ENCODE data around the gene SSMEM1.

SSMEM1 gene

GRCh38 chr7:130210181-130210935 lies 2.7 kb downstream of the SSMEM1 start:
- no peak for TF ChIP-seq CTCF (conservative IDR thresholded peaks at IDR 0.05)
- no peak overlapping the region for H3K27ac ChIP-seq

GRCh38 chr7:130213828-130214227 lies 6.2 kb downstream of the SSMEM1 start:
- TF ChIP-seq CTCF (conservative IDR thresholded peaks at IDR 0.05), result no peak
- no peak overlapping the region for H3K27ac ChIP-seq

- no peak overlapping the region for H3K27ac ChIP-seq
- TF ChIP-seq CTCF (conservative IDR thresholded peaks at IDR 0.05), result no peak
Observed at GRCh38 chr7:130216025-130216424, 8.4 kb downstream of the SSMEM1 start.

- TF ChIP-seq CTCF (conservative IDR thresholded peaks at IDR 0.05), result no peak
- H3K27ac ChIP-seq, result no peak overlapping the region
Observed at GRCh38 chr7:130216750-130217149, 9.1 kb downstream of the SSMEM1 start.

DNA sequence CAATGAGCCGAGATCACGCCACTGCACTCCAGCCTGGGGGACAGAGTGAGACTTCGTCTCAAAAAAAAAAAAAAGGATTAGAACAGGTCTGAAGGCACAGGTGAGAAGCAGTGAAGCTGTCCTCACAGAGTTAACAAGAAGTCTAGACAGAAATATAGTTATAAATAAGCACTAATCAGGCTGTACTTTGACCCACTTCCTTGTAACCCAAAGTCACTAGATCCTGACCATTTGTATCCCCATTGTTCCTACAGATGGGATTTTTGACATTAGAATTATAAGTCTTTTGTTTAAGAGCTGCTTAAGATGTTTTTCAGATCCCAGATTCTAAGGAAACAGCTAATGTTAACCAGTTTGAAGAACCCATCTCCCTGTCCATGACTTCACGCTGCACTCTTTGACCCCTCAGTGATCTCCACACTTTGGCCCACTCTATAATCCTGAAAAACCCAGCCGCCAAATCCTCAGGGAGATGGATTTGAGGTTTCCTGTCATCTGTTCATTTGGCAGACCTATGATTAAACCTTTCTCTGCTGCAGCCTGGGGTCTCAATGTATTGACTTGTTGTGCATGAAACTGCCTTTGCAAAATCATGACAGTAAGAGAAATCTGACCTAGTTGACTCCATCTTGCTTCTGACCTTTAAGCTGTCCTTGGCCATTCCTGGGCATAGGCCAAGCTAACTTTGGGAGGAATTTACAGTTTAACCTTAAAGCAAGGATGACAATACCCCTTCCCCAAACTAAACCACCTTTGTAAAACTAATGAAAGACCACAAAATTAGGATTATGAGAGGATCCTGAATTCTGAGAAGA lies 11.4 kb downstream of the SSMEM1 start:
- H3K27ac ChIP-seq, result no peak overlapping the region
- TF ChIP-seq CTCF (conservative IDR thresholded peaks at IDR 0.05), result no peak

GRCh38 chr7:130219871-130220270 lies 12.2 kb downstream of the SSMEM1 start:
- no peak for TF ChIP-seq CTCF (conservative IDR thresholded peaks at IDR 0.05)
- no peak overlapping the region for H3K27ac ChIP-seq

GRCh38 chr7:130221746-130222145 lies 14.1 kb downstream of the SSMEM1 start:
- no peak overlapping the region for H3K27ac ChIP-seq
- no peak for TF ChIP-seq CTCF (conservative IDR thresholded peaks at IDR 0.05)

Data from VCaP (cell line).